Measurements from ENCODE around the gene EFNA4. TPM values are rescaled to one million over a fixed set of nuclear protein-coding genes. Genes with fewer than 3 reads are reported as not detected.

EFNA4 gene
- total RNA-seq, 1 experiment from 2014 or later = 7.4 TPM

DNA sequence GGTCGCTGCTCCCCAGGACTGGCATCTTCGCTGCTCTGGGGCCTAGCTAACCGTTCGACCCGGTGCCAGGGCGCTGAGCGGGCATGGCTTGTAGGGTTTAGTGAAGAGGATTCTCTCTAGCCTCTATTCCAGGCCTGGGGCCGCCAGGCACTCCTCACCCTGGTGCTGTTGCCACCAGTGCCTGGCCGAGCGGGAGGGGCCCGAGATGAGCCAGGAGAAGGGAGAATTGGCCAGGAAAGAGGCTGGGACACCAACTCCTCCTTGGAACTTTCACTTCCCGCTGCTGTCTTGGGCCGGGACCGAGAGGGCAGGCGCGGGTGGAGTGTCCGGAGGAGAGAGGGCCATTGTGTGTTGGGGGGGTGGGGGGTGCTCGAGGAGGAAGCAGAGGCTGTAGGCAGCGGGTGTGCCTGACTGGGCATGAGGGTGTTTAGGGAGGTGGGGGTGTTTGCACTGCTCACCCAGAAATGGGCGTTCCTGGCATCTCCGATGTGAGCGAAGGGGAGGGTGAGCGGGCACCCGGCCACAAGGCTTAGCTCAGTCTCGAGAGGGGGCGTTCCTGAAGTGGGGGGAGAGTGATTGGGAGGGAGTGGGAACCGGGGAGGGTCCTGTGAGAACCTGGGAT lies 11.7 kb upstream of the EFNA4 start:
- TF ChIP-seq, protein P1, sequence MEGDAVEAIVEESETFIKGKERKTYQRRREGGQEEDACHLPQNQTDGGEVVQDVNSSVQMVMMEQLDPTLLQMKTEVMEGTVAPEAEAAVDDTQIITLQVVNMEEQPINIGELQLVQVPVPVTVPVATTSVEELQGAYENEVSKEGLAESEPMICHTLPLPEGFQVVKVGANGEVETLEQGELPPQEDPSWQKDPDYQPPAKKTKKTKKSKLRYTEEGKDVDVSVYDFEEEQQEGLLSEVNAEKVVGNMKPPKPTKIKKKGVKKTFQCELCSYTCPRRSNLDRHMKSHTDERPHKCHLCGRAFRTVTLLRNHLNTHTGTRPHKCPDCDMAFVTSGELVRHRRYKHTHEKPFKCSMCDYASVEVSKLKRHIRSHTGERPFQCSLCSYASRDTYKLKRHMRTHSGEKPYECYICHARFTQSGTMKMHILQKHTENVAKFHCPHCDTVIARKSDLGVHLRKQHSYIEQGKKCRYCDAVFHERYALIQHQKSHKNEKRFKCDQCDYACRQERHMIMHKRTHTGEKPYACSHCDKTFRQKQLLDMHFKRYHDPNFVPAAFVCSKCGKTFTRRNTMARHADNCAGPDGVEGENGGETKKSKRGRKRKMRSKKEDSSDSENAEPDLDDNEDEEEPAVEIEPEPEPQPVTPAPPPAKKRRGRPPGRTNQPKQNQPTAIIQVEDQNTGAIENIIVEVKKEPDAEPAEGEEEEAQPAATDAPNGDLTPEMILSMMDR (IDR thresholded peaks at IDR 0.05; ENCODE audit: unreplicated experiment) = no peak
- peaks cover 32% of the 10 kb centered on the region for H3K4me1 Mint-ChIP-seq (ENCODE audit: insufficient read depth, unreplicated experiment)
- peak overlapping the region; percentile 90 for H3K4me3 Mint-ChIP-seq (ENCODE audit: unreplicated experiment)
- intact Hi-C loops (cut with micrococcal nuclease) = loop anchor here (1.0 to 5.0 kb wide), 6 partner anchors 9 to 495 kb away; partner anchors contain the start of genes UBE2Q1 and ZBTB7B
- ChIA-PET CTCF (interaction anchor here (0.6 to 23.3 kb wide), 28 partner anchors 8 to 1568 kb away, joined by 3 to 390 read pairs (median 6); partner anchors contain the start of genes EFNA3, EFNA4, KRTCAP2 and LENEP), POLR2A (interaction anchor here (0.6 to 8.7 kb wide), 27 partner anchors 10 to 654 kb away, joined by 3 to 156 read pairs (median 10); partner anchors contain the start of genes CKS1B, EFNA3, EFNA4 and FLAD1)
- H3K36me3 Mint-ChIP-seq (ENCODE audit: insufficient read depth, unreplicated experiment) = peaks cover 35% of the 10 kb centered on the region
- DNase-seq (ENCODE audit: unreplicated experiment) = peak; percentile 57
- no peaks in the 10 kb centered on the region for H3K9me3 Mint-ChIP-seq (ENCODE audit: unreplicated experiment)
- no TSS peak for BruUV-seq (replicated peaks)
- H3K27ac Mint-ChIP-seq (ENCODE audit: low read depth, unreplicated experiment) = peak overlapping the region; percentile 72
- no peaks in the 10 kb centered on the region for H3K27me3 Mint-ChIP-seq (ENCODE audit: insufficient read depth, unreplicated experiment)

DNA sequence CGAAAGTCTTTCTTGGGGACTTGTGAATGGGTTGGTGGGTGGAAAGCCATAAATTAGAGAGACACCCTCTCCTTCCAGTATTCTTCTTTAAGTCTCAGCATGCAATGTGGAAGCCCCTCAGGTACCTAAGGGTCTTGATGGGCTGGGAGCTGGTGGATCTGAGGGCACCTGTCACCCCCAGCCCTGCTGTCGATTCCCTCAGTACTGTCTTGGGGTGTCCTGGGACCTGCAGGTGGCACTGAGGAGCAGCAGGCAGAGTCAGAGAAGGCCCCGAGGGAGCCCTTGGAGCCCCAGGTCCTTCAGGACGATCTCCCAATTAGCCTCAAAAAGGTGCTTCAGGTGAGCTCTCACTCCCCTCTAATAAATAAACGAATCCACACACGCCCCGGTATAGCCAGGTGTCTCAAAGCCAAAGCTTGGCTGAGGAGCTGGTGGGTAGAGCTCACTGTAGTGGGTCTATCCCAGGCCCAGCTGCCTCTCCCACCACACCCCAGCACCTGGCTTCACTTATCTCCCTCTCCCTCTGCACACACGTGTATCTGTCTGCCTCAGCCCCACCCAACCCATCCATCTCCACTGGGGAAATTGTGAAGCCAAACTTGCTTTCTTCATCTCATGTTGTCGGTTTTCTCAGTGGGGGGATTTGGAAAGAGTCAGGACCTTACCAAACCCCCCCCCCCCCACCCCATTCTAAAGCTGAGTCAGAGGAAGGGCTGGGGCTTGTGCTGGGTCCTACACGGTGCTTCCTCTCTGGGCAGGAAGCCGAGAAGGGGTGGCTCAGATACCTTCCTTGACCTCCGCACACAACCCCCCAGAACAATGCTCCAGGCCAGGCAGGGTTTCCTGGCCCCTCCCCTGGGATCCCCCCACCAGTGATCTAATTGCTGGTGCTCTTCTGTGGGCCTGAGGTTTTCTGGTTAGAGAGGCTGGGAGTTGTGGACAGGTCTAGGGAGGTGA lies 10.8 kb upstream of the EFNA4 start:
- intact Hi-C loops (cut with micrococcal nuclease) = loop anchor here (1.0 to 5.0 kb wide), 4 partner anchors 9 to 495 kb away; partner anchors contain the start of genes UBE2Q1 and ZBTB7B
- Mint-ChIP-seq H3K9me3 (ENCODE audit: unreplicated experiment) (no peaks in the 10 kb centered on the region), H3K4me1 (ENCODE audit: insufficient read depth, unreplicated experiment) (peaks cover 32% of the 10 kb centered on the region), H3K27ac (ENCODE audit: low read depth, unreplicated experiment) (peak overlapping the region; percentile 72), H3K36me3 (ENCODE audit: insufficient read depth, unreplicated experiment) (peaks cover 44% of the 10 kb centered on the region), H3K27me3 (ENCODE audit: insufficient read depth, unreplicated experiment) (no peaks in the 10 kb centered on the region), H3K4me3 (ENCODE audit: unreplicated experiment) (peak overlapping the region; percentile 90)
- TF ChIP-seq, protein P1 (IDR thresholded peaks at IDR 0.05; ENCODE audit: unreplicated experiment) = peak; percentile 68
- ChIA-PET CTCF (interaction anchor here (0.6 to 23.3 kb wide), 34 partner anchors 7 to 1569 kb away, joined by 3 to 390 read pairs (median 5); partner anchors contain the start of genes EFNA3, EFNA4, KRTCAP2 and LENEP), POLR2A (interaction anchor here (0.6 to 8.7 kb wide), 24 partner anchors 9 to 474 kb away, joined by 3 to 156 read pairs (median 10); partner anchors contain the start of genes CKS1B, EFNA3, EFNA4 and FLAD1)
- BruUV-seq (replicated peaks) = no TSS peak
- peak; percentile 68 for DNase-seq (ENCODE audit: unreplicated experiment)

DNA sequence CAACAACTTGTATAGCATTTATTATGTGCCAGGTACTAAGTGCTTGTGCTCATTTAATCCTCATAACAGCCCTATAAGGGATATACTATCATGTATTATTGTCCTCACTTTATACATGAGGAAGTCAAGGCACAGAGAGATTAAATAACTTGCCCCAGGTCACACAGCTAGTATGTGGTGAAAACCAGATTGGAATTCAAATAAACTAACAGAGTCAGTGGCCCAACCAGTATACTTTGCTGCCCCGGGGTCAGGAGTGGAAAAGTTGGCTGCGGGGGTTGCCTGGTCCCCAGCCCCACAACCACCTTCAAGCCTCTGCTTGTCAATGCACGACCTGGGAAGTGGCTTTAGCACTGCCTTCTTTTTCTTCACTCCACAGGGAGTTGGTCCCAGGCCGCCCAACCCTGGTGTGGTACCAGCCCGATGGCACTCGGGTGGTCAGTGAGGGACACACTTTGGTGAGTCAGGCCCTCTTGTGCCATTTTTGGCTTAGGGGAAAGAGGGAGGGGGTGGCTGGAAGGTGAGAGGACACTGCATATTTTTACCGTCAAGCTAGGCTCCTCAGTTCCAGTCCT lies 9.9 kb upstream of the EFNA4 start:
- Mint-ChIP-seq H3K27ac (ENCODE audit: low read depth, unreplicated experiment) (no peak overlapping the region), H3K4me1 (ENCODE audit: insufficient read depth, unreplicated experiment) (peaks cover 32% of the 10 kb centered on the region), H3K27me3 (ENCODE audit: insufficient read depth, unreplicated experiment) (no peaks in the 10 kb centered on the region), H3K4me3 (ENCODE audit: unreplicated experiment) (peak overlapping the region; percentile 90), H3K36me3 (ENCODE audit: insufficient read depth, unreplicated experiment) (peaks cover 53% of the 10 kb centered on the region), H3K9me3 (ENCODE audit: unreplicated experiment) (no peaks in the 10 kb centered on the region)
- TF ChIP-seq, protein P1 (IDR thresholded peaks at IDR 0.05; ENCODE audit: unreplicated experiment) = no peak
- no peak for DNase-seq (ENCODE audit: unreplicated experiment)
- BruUV-seq (replicated peaks) = no TSS peak
- ChIA-PET POLR2A (interaction anchor here (1.0 to 8.7 kb wide), 11 partner anchors 8 to 117 kb away, joined by 3 to 156 read pairs (median 18); partner anchors contain the start of genes CKS1B, EFNA3, EFNA4 and PBXIP1), CTCF (interaction anchor here (0.6 to 23.3 kb wide), 22 partner anchors 8 to 460 kb away, joined by 3 to 390 read pairs (median 6); partner anchors contain the start of genes EFNA4, KRTCAP2, LENEP and PYGO2)
- intact Hi-C loops (cut with micrococcal nuclease) = loop anchor here (5.0 kb wide), 1 partner anchor 496 kb away; the partner anchor contains the start of gene UBE2Q1
